Mucosa of descending colon (tissue), 3 donors: ENCODE measurements around the gene ETNK1. TPM values are rescaled to one million over a fixed set of nuclear protein-coding genes. Genes with fewer than 3 reads are reported as not detected.
"Not testable (repeated sequence)": the region's sequence is repeated elsewhere in the genome, so short reads cannot be mapped to it uniquely, and the experiment has no call there.

Experiments
- ATAC-seq: fragments of 200-7000 bp; cut with Tn5 transposase; one replicate; pipeline ENCODE4 v1.9.1; 2020; ENCODE audit warnings: mild to moderate bottlenecking, moderate library complexity
- DNase-seq, 3 donors: peaks; one replicate each; pipeline ENCODE4 v3.0.0-alpha.2; 2020
- H3K36me3 ChIP-seq: fragments of 200-600 bp; one replicate; pipeline ENCODE4 v1.8.0; 2021; ENCODE audit warnings: low read depth, mild to moderate bottlenecking
- H3K4me1 ChIP-seq: fragments of 200-600 bp; one replicate; pipeline ENCODE4 v1.8.0; 2021; ENCODE audit warnings: low read depth, mild to moderate bottlenecking
- H3K4me3 ChIP-seq: fragments of 200-600 bp; one replicate; pipeline ENCODE4 v1.8.0; 2021; ENCODE audit warnings: mild to moderate bottlenecking
- H3K9me3 ChIP-seq: fragments of 200-600 bp; one replicate; pipeline ENCODE4 v1.8.0; 2021; ENCODE audit warnings: mild to moderate bottlenecking
- CTCF ChIP-seq: fragments of 200-600 bp; IDR thresholded peaks from one replicate; pipeline ENCODE4 v1.8.0; 2022; ENCODE audit warnings: antibody characterized with exemption, mild to moderate bottlenecking
- intact Hi-C, 2 donors: fragments of 100-400 bp; cut with DNase I in 1 of 2; cut with micrococcal nuclease in 1 of 2; formaldehyde crosslinking; loops; one replicate each; pipeline versions ENCODE4 v1.11.0 to v1.11.1; 2022; cut with DNase I, micrococcal nuclease
- total RNA-seq, 3 donors: library from RNA; stranded (reverse); fragmentation: NEBNext Ultra II Directional in 2 of 3; extraction: Animal tissue kit (Norgen Biotek cat#: 25700) in 2 of 3; gene quantifications; one replicate each; pipeline versions ENCODE4 v1.2.1 to v1.2.4, GENCODE V29; 2021 to 2023
- donor health status: DM: no; HTN: no; CAD: no; lungs with moderate emphysema.
- donor health status: DM: no; HTN: no; CAD: no.
- donor health status: DM: no; HTN: yes; CAD: no.

Gene ETNK1
- total RNA-seq, 3 donors from 2014 or later, result 81.3 to 166 (median 115) TPM

- Histone ChIP-seq H3K9me3 (no peaks in the 10 kb centered on the region), H3K36me3 (no peaks in the 10 kb centered on the region), H3K4me3 (no peak overlapping the region), H3K4me1 (no peaks in the 10 kb centered on the region)
- intact Hi-C loops, result no loop called here
- no peak for DNase-seq
- no peak for TF ChIP-seq CTCF
- no peak for ATAC-seq
Measured at GRCh38 chr12:22686193-22686592, 61.2 kb downstream of the ETNK1 start.

- no peak overlapping the region for H3K4me3 ChIP-seq
- no peaks in the 10 kb centered on the region for H3K4me1 ChIP-seq
- ATAC-seq, result no peak
- no peaks in the 10 kb centered on the region for H3K36me3 ChIP-seq
- intact Hi-C loops, result no loop called here
- DNase-seq, result no peak
- no peak for TF ChIP-seq CTCF
- H3K9me3 ChIP-seq, result no peaks in the 10 kb centered on the region
Measured at GRCh38 chr12:22687361-22688076, 62.5 kb downstream of the ETNK1 start.

GRCh38 chr12:22689876-22690275 is 64.9 kb downstream of the ETNK1 start:
- no peak overlapping the region for H3K4me3 ChIP-seq
- intact Hi-C loops, result no loop called here
- ATAC-seq, result no peak
- no peaks in the 10 kb centered on the region for H3K4me1 ChIP-seq
- no peak for DNase-seq
- no peaks in the 10 kb centered on the region for H3K9me3 ChIP-seq
- H3K36me3 ChIP-seq, result no peaks in the 10 kb centered on the region
- no peak for TF ChIP-seq CTCF

GRCh38 chr12:22691319-22691718 is 66.3 kb downstream of the ETNK1 start:
- no peak for TF ChIP-seq CTCF
- no peaks in the 10 kb centered on the region for H3K36me3 ChIP-seq
- H3K9me3 ChIP-seq, result no peaks in the 10 kb centered on the region
- no peaks in the 10 kb centered on the region for H3K4me1 ChIP-seq
- DNase-seq, result no peak
- no peak overlapping the region for H3K4me3 ChIP-seq
- intact Hi-C loops, result no loop called here
- ATAC-seq, result no peak

- H3K9me3 ChIP-seq, DNase-seq, ATAC-seq, intact Hi-C loops, H3K4me1 ChIP-seq, H3K4me3 ChIP-seq, H3K36me3 ChIP-seq: not testable (repeated sequence)
Measured at GRCh38 chr12:22692467-22692866, 67.5 kb downstream of the ETNK1 start.

GRCh38 chr12:22692964-22693555 is 68.1 kb downstream of the ETNK1 start:
- no peak for TF ChIP-seq CTCF
- intact Hi-C loops, result no loop called here
- peak in 1 of 3 donors; percentile 44 for DNase-seq
- Histone ChIP-seq H3K4me1 (no peaks in the 10 kb centered on the region), H3K36me3 (no peaks in the 10 kb centered on the region), H3K9me3 (no peaks in the 10 kb centered on the region), H3K4me3 (no peak overlapping the region)
- ATAC-seq, result peak; percentile 49
